Vagina (tissue), 2 donors: Measurements from ENCODE around the gene WASL.

Experiments
- POLR2A ChIP-seq, 2 donors: fragments of 450-650 bp; IDR thresholded peaks; one replicate each; pipeline ENCODE4 v1.6.1; 2017; ENCODE audit warnings: antibody characterized with exemption in 2 of 2, mild to moderate bottlenecking in 2 of 2, moderate library complexity in 2 of 2
- POLR2AphosphoS5 ChIP-seq, 2 donors: sonication (generic); formaldehyde crosslinking; IDR thresholded peaks; one replicate each; pipeline ENCODE4 v1.9.0; 2017; ENCODE audit warnings: antibody characterized with exemption in 2 of 2, mild to moderate bottlenecking in 2 of 2, low read depth in 1 of 2; ENCODE audit not compliant: insufficient read depth in 1 of 2
- TF ChIP-seq, protein P1 (sequence below), 3 experiments: fragments of 450-650 bp in 2 of 3; fragments of 200-600 bp in 1 of 3; sonication (generic) in 1 of 3; IDR thresholded peaks; one replicate each; pipeline ENCODE4 v1.5.1; 2017 to 2019; ENCODE audit warnings: antibody characterized with exemption in 3 of 3, mild to moderate bottlenecking in 2 of 3, moderate library complexity in 2 of 3

DNA sequence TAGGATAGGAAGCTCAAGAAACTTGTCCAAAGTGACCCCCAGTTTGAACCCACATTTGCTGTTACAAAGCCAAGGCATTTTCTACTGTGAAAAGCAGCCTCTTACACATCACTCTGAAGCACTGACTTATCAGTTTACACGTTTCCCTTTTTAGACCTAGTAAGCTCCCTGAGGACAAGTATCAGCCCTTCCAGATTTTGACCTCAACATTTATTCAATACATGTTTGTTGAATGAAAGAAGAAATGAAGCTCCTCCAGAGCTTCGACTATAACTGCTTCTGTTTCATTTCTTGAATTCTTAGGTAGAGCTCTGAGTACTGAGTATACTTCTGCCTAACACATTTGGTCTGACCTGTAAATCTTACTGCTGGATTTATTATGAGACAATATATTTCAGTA, 2.7 kb downstream of the WASL start:
- TF ChIP-seq, protein P1, sequence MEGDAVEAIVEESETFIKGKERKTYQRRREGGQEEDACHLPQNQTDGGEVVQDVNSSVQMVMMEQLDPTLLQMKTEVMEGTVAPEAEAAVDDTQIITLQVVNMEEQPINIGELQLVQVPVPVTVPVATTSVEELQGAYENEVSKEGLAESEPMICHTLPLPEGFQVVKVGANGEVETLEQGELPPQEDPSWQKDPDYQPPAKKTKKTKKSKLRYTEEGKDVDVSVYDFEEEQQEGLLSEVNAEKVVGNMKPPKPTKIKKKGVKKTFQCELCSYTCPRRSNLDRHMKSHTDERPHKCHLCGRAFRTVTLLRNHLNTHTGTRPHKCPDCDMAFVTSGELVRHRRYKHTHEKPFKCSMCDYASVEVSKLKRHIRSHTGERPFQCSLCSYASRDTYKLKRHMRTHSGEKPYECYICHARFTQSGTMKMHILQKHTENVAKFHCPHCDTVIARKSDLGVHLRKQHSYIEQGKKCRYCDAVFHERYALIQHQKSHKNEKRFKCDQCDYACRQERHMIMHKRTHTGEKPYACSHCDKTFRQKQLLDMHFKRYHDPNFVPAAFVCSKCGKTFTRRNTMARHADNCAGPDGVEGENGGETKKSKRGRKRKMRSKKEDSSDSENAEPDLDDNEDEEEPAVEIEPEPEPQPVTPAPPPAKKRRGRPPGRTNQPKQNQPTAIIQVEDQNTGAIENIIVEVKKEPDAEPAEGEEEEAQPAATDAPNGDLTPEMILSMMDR (IDR thresholded peaks at IDR 0.05): no peak
- TF ChIP-seq POLR2A (IDR thresholded peaks at IDR 0.05) (no peak), POLR2AphosphoS5 (IDR thresholded peaks at IDR 0.05; ENCODE audit: insufficient read depth in 1 of 2, low read depth in 1 of 2) (no peak)
